Transverse colon (tissue), 4 donors: ENCODE results near the gene PALM3. TPM values are rescaled to one million over a fixed set of nuclear protein-coding genes. Genes with fewer than 3 reads are reported as not detected.
"Not testable (repeated sequence)": the region's sequence is repeated elsewhere in the genome, so short reads cannot be mapped to it uniquely, and the experiment has no call there.

Experiments
- DNase-seq: peaks from one replicate; pipeline ENCODE4 v3.0.0-alpha.2; 2019
- H3K27ac ChIP-seq, 4 donors: fragments of 200-600 bp; sonication (generic); 2 replicates each; pipeline ENCODE4 v1.5.1; 2016 to 2018; ENCODE audit warnings: inconsistent platforms in 4 of 4
- H3K27me3 ChIP-seq: fragments of 200-600 bp; sonication (generic); 2 replicates; pipeline ENCODE4 v1.5.1; 2017; ENCODE audit warnings: inconsistent platforms
- H3K36me3 ChIP-seq, 4 donors: fragments of 200-600 bp; sonication (generic); 2 replicates each; pipeline ENCODE4 v1.5.1; 2017 to 2019; ENCODE audit warnings: inconsistent platforms in 4 of 4
- H3K4me1 ChIP-seq, 4 donors: fragments of 200-600 bp; sonication (generic); 2 replicates each; pipeline ENCODE4 v1.5.1; 2017 to 2020; ENCODE audit warnings: inconsistent platforms in 4 of 4
- H3K4me3 ChIP-seq, 4 donors: fragments of 200-600 bp; sonication (generic); 1 replicate in 1 of 4; 2 replicates in 3 of 4; pipeline versions ENCODE4 v1.5.1 to v1.6.1; 2017 to 2019; ENCODE audit warnings: inconsistent platforms in 4 of 4
- H3K9me3 ChIP-seq, 2 donors: fragments of 200-600 bp; sonication (generic); 2 replicates each; pipeline ENCODE4 v1.5.1; 2017 to 2019; ENCODE audit warnings: inconsistent platforms in 2 of 2
- CTCF ChIP-seq, 5 experiments: fragments of 200-600 bp in 3 of 5; fragments of 450-650 bp in 2 of 5; sonication (generic) in 3 of 5; IDR thresholded peaks; 1 replicate in 2 of 5; 2 replicates in 3 of 5; pipeline ENCODE4 v1.5.1; 2016 to 2017; ENCODE audit warnings: antibody characterized with exemption in 5 of 5, inconsistent platforms in 3 of 5, mild to moderate bottlenecking in 2 of 5, moderate library complexity in 1 of 5
- EP300 ChIP-seq: sonication (generic); formaldehyde crosslinking; IDR thresholded peaks from one replicate; pipeline ENCODE4 v1.6.1; 2017; ENCODE audit warnings: antibody characterized with exemption, low read depth
- POLR2A ChIP-seq: fragments of 450-650 bp; IDR thresholded peaks from one replicate; pipeline ENCODE4 v1.6.1; 2016; ENCODE audit warnings: antibody characterized with exemption, mild to moderate bottlenecking, moderate library complexity
- POLR2AphosphoS5 ChIP-seq, 3 donors: sonication (generic); formaldehyde crosslinking; IDR thresholded peaks; one replicate each; pipeline ENCODE4 v1.6.1; 2016; ENCODE audit warnings: antibody characterized with exemption in 3 of 3
- WGBS, 2 donors: methylation state at CpG; one replicate each; pipeline ENCODE4 v1.1.5; 2018; ENCODE audit warnings: low coverage in 1 of 2; 5-methylcytosine and 5-hydroxymethylcytosine counted together
- in situ Hi-C, 4 donors: fragments of 200-750 bp; cut with MboI; loops; one replicate each; pipeline versions ENCODE4 v1.15.0 to v1.15.1; 2017; ENCODE audit warnings: low sequenced_read_pairs in 3 of 4, low pct_ligation_motif_present in 1 of 4, low pct_unique_long_range_greater_than_20kb in 1 of 4
- intact Hi-C: fragments of 100-400 bp; cut with DNase I; formaldehyde crosslinking; loops from one replicate; pipeline ENCODE4 v1.15.1; 2023; ENCODE audit warnings: low total_unique reads
- total RNA-seq, 4 donors: library from RNA; depleted of rRNA; stranded (reverse); fragments of >200 nt; gene quantifications; one replicate each; pipeline ENCODE4 v1.1.0, GENCODE V29; 2016

Gene PALM3
- total RNA-seq, 4 donors from 2014 or later, result 0.14 to 0.32 TPM; not detected in 2

- H3K27ac ChIP-seq, result no peak overlapping the region
- no peaks in the 10 kb centered on the region for H3K36me3 ChIP-seq
- TF ChIP-seq POLR2AphosphoS5 (IDR thresholded peaks at IDR 0.05) (no peak), EP300 (no peak), CTCF (IDR thresholded peaks at IDR 0.05) (no peak), POLR2A (no peak)
- DNase-seq, result no peak
- 82 to 90% methylated on average over 4 to 7 of the region's 7 CpGs for WGBS, 2 donors
- intact Hi-C loops, result no loop called here
- no peaks in the 10 kb centered on the region for H3K9me3 ChIP-seq
- peaks cover 0 to 15% (median 10%) of the 10 kb centered on the region in 4 donors for H3K4me1 ChIP-seq
- in situ Hi-C loops, result no loop called here
- H3K27me3 ChIP-seq, result no peaks in the 10 kb centered on the region
- no peak overlapping the region for H3K4me3 ChIP-seq
Observed at GRCh38 chr19:14035706-14036105, 26.2 kb downstream of the PALM3 start.

GRCh38 chr19:14035159-14035558, 26.7 kb downstream of the PALM3 start:
- DNase-seq, in situ Hi-C loops, H3K4me3 ChIP-seq, H3K36me3 ChIP-seq, H3K27me3 ChIP-seq, intact Hi-C loops, H3K27ac ChIP-seq, H3K9me3 ChIP-seq: not testable (repeated sequence)
- 90 to 94% methylated on average over 4 to 12 of the region's 12 CpGs for WGBS, 2 donors
- peaks cover 0 to 15% (median 10%) of the 10 kb centered on the region in 4 donors for H3K4me1 ChIP-seq

- H3K4me3 ChIP-seq, result no peak overlapping the region
- in situ Hi-C loops (no loop called here), intact Hi-C loops (no loop called here)
- no peak overlapping the region for H3K27ac ChIP-seq
- 96 to 98% methylated on average over 2 of the region's 2 CpGs for WGBS, 2 donors
- no peaks in the 10 kb centered on the region for H3K36me3 ChIP-seq
- DNase-seq, result no peak
- no peaks in the 10 kb centered on the region for H3K27me3 ChIP-seq
- H3K9me3 ChIP-seq, result no peaks in the 10 kb centered on the region
- no peak for TF ChIP-seq CTCF (IDR thresholded peaks at IDR 0.05)
- no peak for TF ChIP-seq POLR2AphosphoS5 (IDR thresholded peaks at IDR 0.05)
- TF ChIP-seq POLR2A, result no peak
- no peak for TF ChIP-seq EP300
- peaks cover 0 to 15% (median 10%) of the 10 kb centered on the region in 4 donors for H3K4me1 ChIP-seq
Observed at GRCh38 chr19:14033946-14034345, 27.9 kb downstream of the PALM3 start.

GRCh38 chr19:14031719-14032480, 30.0 kb downstream of the PALM3 start, which contains the start of gene IL27RA:
IL27RA (plus strand) TSS chr19:14031762; CDS start chr19:14031873, 111 bp downstream.
- H3K27me3 ChIP-seq, result no peaks in the 10 kb centered on the region

More at GRCh38 chr19:14031719-14032480, 30.0 kb downstream of the PALM3 start, which contains the start of gene IL27RA:
- Histone ChIP-seq H3K4me1 (peaks cover 0 to 15% (median 10%) of the 10 kb centered on the region in 4 donors), H3K27ac (peak within 1 kb of the TSS; percentile 62 to 76 (median 69)), H3K9me3 (no peaks in the 10 kb centered on the region), H3K4me3 (peak within 1 kb of the TSS; percentile 33 to 64 (median 51)), H3K36me3 (no peaks in the 10 kb centered on the region)
- WGBS, 2 donors, result 0% methylated on average over 37 of the region's 63 CpGs; no CpG with 5 or more reads in 1 of the 2 donors
- peak; percentile 75 for DNase-seq
- in situ Hi-C loops, result no loop called here
- peak; percentile 48 to 68 (median 56) for TF ChIP-seq CTCF (IDR thresholded peaks at IDR 0.05)
- TF ChIP-seq POLR2A, result peak; percentile 33
- no peak for TF ChIP-seq EP300
- TF ChIP-seq POLR2AphosphoS5 (IDR thresholded peaks at IDR 0.05), result peak in 1 of 3 donors; percentile 23
- intact Hi-C loops, result no loop called here
